ENCODE data around the gene SLC2A10. TPM values are rescaled to one million over a fixed set of nuclear protein-coding genes. Genes with fewer than 3 reads are reported as not detected.

SLC2A10 gene
- total and polyA plus RNA-seq, 2 experiments from 2014 or later: 4.9 to 14.6 TPM

DNA sequence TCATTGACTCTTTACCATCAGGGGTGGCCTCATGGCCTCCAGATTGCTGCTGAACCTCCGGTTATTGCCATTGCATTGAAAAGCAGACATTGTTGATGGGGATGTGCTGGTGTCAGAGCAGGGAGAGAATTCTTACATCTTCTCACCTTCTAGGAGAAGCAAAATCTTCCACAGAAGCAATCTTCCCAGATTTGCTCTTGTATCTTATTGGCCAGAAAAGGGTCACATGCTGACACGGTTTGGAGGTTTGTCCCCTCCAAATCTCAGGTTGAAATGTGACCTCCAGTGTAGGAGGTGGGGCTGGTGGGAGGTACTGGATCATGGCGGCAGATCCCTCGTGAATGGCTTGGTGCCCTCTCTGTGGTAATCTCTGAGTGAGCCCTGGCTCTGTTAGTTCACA, 30.9 kb upstream of the SLC2A10 start:
- Mint-ChIP-seq H3K4me1 (peaks cover 45% of the 10 kb centered on the region), H3K9me3 (0 out of 3 replicates have a peak, but pooled peaks cover 3% of the 10 kb centered on the region), H3K4me3 (no peak overlapping the region), H3K36me3 (ENCODE audit: low read depth) (peaks cover 24% of the 10 kb centered on the region), H3K27me3 (ENCODE audit: insufficient read depth, low read depth, poor library complexity) (peaks cover 7% of the 10 kb centered on the region), H3K27ac (no peak overlapping the region)
- Histone ChIP-seq H2AFZ (no peak overlapping the region), H3K36me3 (ENCODE audit: insufficient read depth) (peaks cover 4% of the 10 kb centered on the region; the same call in 1 of the 2 replicates), H3K27me3 (ENCODE audit: insufficient read depth) (no peaks in the 10 kb centered on the region), H3K4me3 (no peak overlapping the region), H3K27ac (ENCODE audit: low read depth) (no peak overlapping the region), H4K20me1 (replicated peaks; ENCODE audit: insufficient read depth) (0 out of 2 replicates have a peak, but pooled peaks cover 9% of the 10 kb centered on the region), H3K9me2 (ENCODE audit: insufficient read depth) (no peaks in the 10 kb centered on the region), H3K79me2 (replicated peaks; ENCODE audit: insufficient read depth) (peaks cover 24% of the 10 kb centered on the region), H3K4me1 (ENCODE audit: insufficient read depth) (peaks cover 29% of the 10 kb centered on the region), H3F3A (replicated peaks; ENCODE audit: low read depth) (peaks cover 2% of the 10 kb centered on the region; the same call in 1 of the 2 replicates), H3K4me2 (no peak overlapping the region)
- DNase-seq (ENCODE audit: low spot score) (no peak), ATAC-seq (no peak)
- TF ChIP-seq, protein P1, sequence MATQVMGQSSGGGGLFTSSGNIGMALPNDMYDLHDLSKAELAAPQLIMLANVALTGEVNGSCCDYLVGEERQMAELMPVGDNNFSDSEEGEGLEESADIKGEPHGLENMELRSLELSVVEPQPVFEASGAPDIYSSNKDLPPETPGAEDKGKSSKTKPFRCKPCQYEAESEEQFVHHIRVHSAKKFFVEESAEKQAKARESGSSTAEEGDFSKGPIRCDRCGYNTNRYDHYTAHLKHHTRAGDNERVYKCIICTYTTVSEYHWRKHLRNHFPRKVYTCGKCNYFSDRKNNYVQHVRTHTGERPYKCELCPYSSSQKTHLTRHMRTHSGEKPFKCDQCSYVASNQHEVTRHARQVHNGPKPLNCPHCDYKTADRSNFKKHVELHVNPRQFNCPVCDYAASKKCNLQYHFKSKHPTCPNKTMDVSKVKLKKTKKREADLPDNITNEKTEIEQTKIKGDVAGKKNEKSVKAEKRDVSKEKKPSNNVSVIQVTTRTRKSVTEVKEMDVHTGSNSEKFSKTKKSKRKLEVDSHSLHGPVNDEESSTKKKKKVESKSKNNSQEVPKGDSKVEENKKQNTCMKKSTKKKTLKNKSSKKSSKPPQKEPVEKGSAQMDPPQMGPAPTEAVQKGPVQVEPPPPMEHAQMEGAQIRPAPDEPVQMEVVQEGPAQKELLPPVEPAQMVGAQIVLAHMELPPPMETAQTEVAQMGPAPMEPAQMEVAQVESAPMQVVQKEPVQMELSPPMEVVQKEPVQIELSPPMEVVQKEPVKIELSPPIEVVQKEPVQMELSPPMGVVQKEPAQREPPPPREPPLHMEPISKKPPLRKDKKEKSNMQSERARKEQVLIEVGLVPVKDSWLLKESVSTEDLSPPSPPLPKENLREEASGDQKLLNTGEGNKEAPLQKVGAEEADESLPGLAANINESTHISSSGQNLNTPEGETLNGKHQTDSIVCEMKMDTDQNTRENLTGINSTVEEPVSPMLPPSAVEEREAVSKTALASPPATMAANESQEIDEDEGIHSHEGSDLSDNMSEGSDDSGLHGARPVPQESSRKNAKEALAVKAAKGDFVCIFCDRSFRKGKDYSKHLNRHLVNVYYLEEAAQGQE (IDR thresholded peaks at IDR 0.05; ENCODE audit: unreplicated experiment): no peak
- TF ChIP-seq NANOG (IDR thresholded peaks at IDR 0.05; ENCODE audit: borderline replicate concordance): no peak
- no peak for TF ChIP-seq POLR2AphosphoS5 (IDR thresholded peaks at IDR 0.05; ENCODE audit: low read depth)
- no peak for TF ChIP-seq EZH2phosphoT487 (IDR thresholded peaks at IDR 0.05; ENCODE audit: unreplicated experiment)
- TF ChIP-seq, protein P2, sequence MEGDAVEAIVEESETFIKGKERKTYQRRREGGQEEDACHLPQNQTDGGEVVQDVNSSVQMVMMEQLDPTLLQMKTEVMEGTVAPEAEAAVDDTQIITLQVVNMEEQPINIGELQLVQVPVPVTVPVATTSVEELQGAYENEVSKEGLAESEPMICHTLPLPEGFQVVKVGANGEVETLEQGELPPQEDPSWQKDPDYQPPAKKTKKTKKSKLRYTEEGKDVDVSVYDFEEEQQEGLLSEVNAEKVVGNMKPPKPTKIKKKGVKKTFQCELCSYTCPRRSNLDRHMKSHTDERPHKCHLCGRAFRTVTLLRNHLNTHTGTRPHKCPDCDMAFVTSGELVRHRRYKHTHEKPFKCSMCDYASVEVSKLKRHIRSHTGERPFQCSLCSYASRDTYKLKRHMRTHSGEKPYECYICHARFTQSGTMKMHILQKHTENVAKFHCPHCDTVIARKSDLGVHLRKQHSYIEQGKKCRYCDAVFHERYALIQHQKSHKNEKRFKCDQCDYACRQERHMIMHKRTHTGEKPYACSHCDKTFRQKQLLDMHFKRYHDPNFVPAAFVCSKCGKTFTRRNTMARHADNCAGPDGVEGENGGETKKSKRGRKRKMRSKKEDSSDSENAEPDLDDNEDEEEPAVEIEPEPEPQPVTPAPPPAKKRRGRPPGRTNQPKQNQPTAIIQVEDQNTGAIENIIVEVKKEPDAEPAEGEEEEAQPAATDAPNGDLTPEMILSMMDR (conservative IDR thresholded peaks at IDR 0.05; ENCODE audit: low read depth in 2 of 2): no peak
- TF ChIP-seq CREB1 (CRISPR knock-in tag; IDR thresholded peaks at IDR 0.05; ENCODE audit: low read depth): no peak
- TF ChIP-seq ZNF331 (CRISPR knock-in tag; IDR thresholded peaks at IDR 0.05; ENCODE audit: low read depth): no peak
- no peak for TF ChIP-seq ZNF114 (CRISPR knock-in tag; IDR thresholded peaks at IDR 0.05)
- TF ChIP-seq, protein P3, sequence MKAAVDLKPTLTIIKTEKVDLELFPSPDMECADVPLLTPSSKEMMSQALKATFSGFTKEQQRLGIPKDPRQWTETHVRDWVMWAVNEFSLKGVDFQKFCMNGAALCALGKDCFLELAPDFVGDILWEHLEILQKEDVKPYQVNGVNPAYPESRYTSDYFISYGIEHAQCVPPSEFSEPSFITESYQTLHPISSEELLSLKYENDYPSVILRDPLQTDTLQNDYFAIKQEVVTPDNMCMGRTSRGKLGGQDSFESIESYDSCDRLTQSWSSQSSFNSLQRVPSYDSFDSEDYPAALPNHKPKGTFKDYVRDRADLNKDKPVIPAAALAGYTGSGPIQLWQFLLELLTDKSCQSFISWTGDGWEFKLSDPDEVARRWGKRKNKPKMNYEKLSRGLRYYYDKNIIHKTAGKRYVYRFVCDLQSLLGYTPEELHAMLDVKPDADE (IDR thresholded peaks at IDR 0.05): no peak
- no peak for TF ChIP-seq STAT1 (IDR thresholded peaks at IDR 0.05; ENCODE audit: unreplicated experiment)
- TF ChIP-seq EZH2 (IDR thresholded peaks at IDR 0.05; ENCODE audit: low read depth, unreplicated experiment): no peak
- no peak for TF ChIP-seq JUNB (IDR thresholded peaks at IDR 0.05; ENCODE audit: unreplicated experiment)
- TF ChIP-seq, protein P4, sequence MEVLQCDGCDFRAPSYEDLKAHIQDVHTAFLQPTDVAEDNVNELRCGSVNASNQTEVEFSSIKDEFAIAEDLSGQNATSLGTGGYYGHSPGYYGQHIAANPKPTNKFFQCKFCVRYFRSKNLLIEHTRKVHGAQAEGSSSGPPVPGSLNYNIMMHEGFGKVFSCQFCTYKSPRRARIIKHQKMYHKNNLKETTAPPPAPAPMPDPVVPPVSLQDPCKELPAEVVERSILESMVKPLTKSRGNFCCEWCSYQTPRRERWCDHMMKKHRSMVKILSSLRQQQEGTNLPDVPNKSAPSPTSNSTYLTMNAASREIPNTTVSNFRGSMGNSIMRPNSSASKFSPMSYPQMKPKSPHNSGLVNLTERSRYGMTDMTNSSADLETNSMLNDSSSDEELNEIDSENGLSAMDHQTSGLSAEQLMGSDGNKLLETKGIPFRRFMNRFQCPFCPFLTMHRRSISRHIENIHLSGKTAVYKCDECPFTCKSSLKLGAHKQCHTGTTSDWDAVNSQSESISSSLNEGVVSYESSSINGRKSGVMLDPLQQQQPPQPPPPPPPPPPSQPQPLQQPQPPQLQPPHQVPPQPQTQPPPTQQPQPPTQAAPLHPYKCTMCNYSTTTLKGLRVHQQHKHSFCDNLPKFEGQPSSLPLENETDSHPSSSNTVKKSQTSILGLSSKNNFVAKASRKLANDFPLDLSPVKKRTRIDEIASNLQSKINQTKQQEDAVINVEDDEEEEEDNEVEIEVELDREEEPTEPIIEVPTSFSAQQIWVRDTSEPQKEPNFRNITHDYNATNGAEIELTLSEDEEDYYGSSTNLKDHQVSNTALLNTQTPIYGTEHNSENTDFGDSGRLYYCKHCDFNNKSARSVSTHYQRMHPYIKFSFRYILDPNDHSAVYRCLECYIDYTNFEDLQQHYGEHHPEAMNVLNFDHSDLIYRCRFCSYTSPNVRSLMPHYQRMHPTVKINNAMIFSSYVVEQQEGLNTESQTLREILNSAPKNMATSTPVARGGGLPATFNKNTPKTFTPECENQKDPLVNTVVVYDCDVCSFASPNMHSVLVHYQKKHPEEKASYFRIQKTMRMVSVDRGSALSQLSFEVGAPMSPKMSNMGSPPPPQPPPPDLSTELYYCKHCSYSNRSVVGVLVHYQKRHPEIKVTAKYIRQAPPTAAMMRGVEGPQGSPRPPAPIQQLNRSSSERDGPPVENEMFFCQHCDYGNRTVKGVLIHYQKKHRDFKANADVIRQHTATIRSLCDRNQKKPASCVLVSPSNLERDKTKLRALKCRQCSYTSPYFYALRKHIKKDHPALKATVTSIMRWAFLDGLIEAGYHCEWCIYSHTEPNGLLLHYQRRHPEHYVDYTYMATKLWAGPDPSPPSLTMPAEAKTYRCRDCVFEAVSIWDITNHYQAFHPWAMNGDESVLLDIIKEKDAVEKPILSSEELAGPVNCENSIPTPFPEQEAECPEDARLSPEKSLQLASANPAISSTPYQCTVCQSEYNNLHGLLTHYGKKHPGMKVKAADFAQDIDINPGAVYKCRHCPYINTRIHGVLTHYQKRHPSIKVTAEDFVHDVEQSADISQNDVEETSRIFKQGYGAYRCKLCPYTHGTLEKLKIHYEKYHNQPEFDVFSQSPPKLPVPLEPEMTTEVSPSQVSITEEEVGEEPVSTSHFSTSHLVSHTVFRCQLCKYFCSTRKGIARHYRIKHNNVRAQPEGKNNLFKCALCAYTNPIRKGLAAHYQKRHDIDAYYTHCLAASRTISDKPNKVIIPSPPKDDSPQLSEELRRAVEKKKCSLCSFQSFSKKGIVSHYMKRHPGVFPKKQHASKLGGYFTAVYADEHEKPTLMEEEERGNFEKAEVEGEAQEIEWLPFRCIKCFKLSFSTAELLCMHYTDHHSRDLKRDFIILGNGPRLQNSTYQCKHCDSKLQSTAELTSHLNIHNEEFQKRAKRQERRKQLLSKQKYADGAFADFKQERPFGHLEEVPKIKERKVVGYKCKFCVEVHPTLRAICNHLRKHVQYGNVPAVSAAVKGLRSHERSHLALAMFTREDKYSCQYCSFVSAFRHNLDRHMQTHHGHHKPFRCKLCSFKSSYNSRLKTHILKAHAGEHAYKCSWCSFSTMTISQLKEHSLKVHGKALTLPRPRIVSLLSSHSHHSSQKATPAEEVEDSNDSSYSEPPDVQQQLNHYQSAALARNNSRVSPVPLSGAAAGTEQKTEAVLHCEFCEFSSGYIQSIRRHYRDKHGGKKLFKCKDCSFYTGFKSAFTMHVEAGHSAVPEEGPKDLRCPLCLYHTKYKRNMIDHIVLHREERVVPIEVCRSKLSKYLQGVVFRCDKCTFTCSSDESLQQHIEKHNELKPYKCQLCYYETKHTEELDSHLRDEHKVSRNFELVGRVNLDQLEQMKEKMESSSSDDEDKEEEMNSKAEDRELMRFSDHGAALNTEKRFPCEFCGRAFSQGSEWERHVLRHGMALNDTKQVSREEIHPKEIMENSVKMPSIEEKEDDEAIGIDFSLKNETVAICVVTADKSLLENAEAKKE (CRISPR knock-in tag; IDR thresholded peaks at IDR 0.05): no peak

Measured in GM23338 (cell line).